ENCODE data around the gene WDFY3.

Gene WDFY3

DNA sequence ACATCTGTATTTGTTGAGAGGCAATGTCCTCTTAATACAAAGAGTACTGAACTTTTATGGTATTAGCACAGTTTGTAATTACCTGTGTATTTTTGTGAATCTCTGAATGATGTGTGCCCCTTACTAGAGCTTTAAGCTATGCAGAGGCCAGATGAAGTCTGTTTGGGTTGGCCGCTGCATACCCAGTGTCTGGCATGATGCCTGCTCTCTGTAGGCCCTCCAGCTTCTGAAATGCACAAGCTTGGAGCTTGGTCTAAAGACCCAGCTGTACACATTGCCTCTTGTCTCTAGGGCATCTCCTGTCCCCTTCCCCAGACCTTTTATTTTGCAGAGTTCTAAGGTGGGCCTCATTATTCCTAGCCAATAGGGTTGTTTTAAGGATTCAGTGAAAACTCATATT is 315.0 kb downstream of the WDFY3 start:
- TF ChIP-seq, protein P1, sequence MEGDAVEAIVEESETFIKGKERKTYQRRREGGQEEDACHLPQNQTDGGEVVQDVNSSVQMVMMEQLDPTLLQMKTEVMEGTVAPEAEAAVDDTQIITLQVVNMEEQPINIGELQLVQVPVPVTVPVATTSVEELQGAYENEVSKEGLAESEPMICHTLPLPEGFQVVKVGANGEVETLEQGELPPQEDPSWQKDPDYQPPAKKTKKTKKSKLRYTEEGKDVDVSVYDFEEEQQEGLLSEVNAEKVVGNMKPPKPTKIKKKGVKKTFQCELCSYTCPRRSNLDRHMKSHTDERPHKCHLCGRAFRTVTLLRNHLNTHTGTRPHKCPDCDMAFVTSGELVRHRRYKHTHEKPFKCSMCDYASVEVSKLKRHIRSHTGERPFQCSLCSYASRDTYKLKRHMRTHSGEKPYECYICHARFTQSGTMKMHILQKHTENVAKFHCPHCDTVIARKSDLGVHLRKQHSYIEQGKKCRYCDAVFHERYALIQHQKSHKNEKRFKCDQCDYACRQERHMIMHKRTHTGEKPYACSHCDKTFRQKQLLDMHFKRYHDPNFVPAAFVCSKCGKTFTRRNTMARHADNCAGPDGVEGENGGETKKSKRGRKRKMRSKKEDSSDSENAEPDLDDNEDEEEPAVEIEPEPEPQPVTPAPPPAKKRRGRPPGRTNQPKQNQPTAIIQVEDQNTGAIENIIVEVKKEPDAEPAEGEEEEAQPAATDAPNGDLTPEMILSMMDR (conservative IDR thresholded peaks at IDR 0.05; ENCODE audit: low read length), result no peak
- TF ChIP-seq EZH2phosphoT487 (IDR thresholded peaks at IDR 0.05; ENCODE audit: borderline replicate concordance), result no peak
- no peaks in the 10 kb centered on the region for H3K9me2 ChIP-seq (replicated peaks; ENCODE audit: low read depth, low read length)
- no peaks in the 10 kb centered on the region for H3K4me1 ChIP-seq (ENCODE audit: insufficient read depth, low read length, poor library complexity, severe bottlenecking)

DNA sequence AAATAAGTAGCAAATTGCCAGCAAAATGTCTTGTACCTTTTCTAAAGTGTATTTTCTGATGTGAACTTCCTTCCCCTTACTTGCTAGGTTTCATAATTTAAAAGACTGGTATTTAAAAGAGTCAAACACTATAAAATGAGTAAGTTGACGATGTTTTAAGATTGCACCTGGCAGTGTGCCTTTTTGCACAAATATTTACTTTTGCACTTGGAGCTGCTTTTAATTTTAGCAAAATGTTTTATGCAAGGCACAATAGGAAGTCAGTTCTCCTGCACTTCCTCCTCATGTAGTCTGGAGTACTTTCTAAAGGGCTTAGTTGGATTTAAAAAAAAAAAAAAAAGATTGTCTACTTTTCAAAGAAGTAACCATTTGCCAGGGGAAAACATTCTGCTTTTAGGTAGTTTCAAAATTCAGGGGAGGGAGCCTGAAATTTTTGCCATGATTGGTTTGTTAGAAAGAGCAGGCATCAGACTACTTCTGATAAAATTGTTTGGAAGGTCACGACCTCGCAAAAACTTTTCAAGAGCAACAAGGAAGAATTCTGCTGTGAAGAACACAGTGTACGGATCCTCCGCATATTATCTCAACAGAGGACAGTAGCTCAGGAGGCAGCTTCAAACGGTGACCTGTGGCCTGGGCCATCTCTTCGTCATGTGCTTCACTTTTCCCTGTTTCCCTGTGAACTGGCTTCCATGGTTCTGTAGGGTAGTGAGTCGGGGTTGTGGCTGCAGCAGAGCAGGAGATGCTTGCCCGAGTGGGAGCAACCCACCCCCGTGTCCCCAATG is 317.4 kb downstream of the WDFY3 start:
- Histone ChIP-seq H3K4me1 (ENCODE audit: insufficient read depth, low read length, poor library complexity, severe bottlenecking) (no peaks in the 10 kb centered on the region), H3K9me3 (ENCODE audit: insufficient read depth, low read depth, low read length) (no peaks in the 10 kb centered on the region), H3K36me3 (ENCODE audit: insufficient read depth, low read length) (no peaks in the 10 kb centered on the region), H3K4me2 (ENCODE audit: low read depth, low read length, poor library complexity, severe bottlenecking) (no peak overlapping the region), H3K9ac (ENCODE audit: low read depth, low read length, poor library complexity, severe bottlenecking) (no peak overlapping the region), H3K79me2 (ENCODE audit: insufficient read depth, low read length) (no peaks in the 10 kb centered on the region), H3K27me3 (ENCODE audit: insufficient read depth, low read length, poor library complexity, severe bottlenecking) (no peaks in the 10 kb centered on the region), H4K20me1 (ENCODE audit: insufficient read depth, low read length, poor library complexity, severe bottlenecking) (no peaks in the 10 kb centered on the region), H3F3A (ENCODE audit: low read depth) (no peaks in the 10 kb centered on the region), H2AFZ (ENCODE audit: low read length) (peak overlapping the region; percentile 72), H3K4me3 (ENCODE audit: low read length, poor library complexity, severe bottlenecking) (no peak overlapping the region), H3K9me2 (replicated peaks; ENCODE audit: low read depth, low read length) (no peaks in the 10 kb centered on the region)
- TF ChIP-seq, protein P1 (conservative IDR thresholded peaks at IDR 0.05; ENCODE audit: low read length), result no peak
- TF ChIP-seq EZH2phosphoT487 (IDR thresholded peaks at IDR 0.05; ENCODE audit: borderline replicate concordance), result no peak

More for the DNA sequence above, 315.0 kb downstream of the WDFY3 start:
- H2AFZ ChIP-seq (ENCODE audit: low read length), result no peak overlapping the region
- no peaks in the 10 kb centered on the region for H3F3A ChIP-seq (ENCODE audit: low read depth)
- H3K4me3 ChIP-seq (ENCODE audit: low read length, poor library complexity, severe bottlenecking), result no peak overlapping the region
- no peaks in the 10 kb centered on the region for H3K27me3 ChIP-seq (ENCODE audit: insufficient read depth, low read length, poor library complexity, severe bottlenecking)
- H3K9me3 ChIP-seq (ENCODE audit: insufficient read depth, low read depth, low read length), result no peaks in the 10 kb centered on the region
- H4K20me1 ChIP-seq (ENCODE audit: insufficient read depth, low read length, poor library complexity, severe bottlenecking), result no peaks in the 10 kb centered on the region
- H3K4me2 ChIP-seq (ENCODE audit: low read depth, low read length, poor library complexity, severe bottlenecking), result no peak overlapping the region
- no peaks in the 10 kb centered on the region for H3K79me2 ChIP-seq (ENCODE audit: insufficient read depth, low read length)
- no peak overlapping the region for H3K9ac ChIP-seq (ENCODE audit: low read depth, low read length, poor library complexity, severe bottlenecking)
- H3K36me3 ChIP-seq (ENCODE audit: insufficient read depth, low read length), result no peaks in the 10 kb centered on the region

DNA sequence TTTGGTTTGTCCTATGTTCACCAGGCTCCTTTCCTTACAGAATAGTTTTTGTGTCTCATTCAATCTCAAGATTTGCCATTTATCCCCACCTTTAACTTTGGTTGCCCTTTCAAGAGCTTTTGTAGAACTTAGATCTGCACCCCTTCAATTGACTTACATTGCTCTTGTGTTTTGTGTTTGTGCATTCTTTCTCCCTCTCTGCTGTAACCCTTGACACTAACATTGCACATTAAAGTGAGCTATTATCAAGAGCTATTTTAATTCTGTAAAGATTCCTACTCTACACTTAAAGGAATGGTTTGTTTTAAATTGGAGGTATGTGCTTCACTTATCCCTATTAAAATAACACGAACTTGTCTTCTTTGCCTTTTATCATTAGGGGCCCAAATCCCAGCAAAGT is 318.3 kb downstream of the WDFY3 start:
- no peaks in the 10 kb centered on the region for H3K79me2 ChIP-seq (ENCODE audit: insufficient read depth, low read length)

More for the DNA sequence above, 318.3 kb downstream of the WDFY3 start:
- TF ChIP-seq, protein P1 (conservative IDR thresholded peaks at IDR 0.05; ENCODE audit: low read length), result no peak
- no peak for TF ChIP-seq EZH2phosphoT487 (IDR thresholded peaks at IDR 0.05; ENCODE audit: borderline replicate concordance)
- no peaks in the 10 kb centered on the region for H3K4me1 ChIP-seq (ENCODE audit: insufficient read depth, low read length, poor library complexity, severe bottlenecking)
- H3K9me3 ChIP-seq (ENCODE audit: insufficient read depth, low read depth, low read length), result no peaks in the 10 kb centered on the region
- H3K27me3 ChIP-seq (ENCODE audit: insufficient read depth, low read length, poor library complexity, severe bottlenecking), result no peaks in the 10 kb centered on the region
- no peak overlapping the region for H3K4me3 ChIP-seq (ENCODE audit: low read length, poor library complexity, severe bottlenecking)
- no peak overlapping the region for H3K4me2 ChIP-seq (ENCODE audit: low read depth, low read length, poor library complexity, severe bottlenecking)
- H3F3A ChIP-seq (ENCODE audit: low read depth), result no peaks in the 10 kb centered on the region
- H2AFZ ChIP-seq (ENCODE audit: low read length), result peak overlapping the region; percentile 72
- no peak overlapping the region for H3K9ac ChIP-seq (ENCODE audit: low read depth, low read length, poor library complexity, severe bottlenecking)
- H3K36me3 ChIP-seq (ENCODE audit: insufficient read depth, low read length), result no peaks in the 10 kb centered on the region
- H4K20me1 ChIP-seq (ENCODE audit: insufficient read depth, low read length, poor library complexity, severe bottlenecking), result no peaks in the 10 kb centered on the region
- no peaks in the 10 kb centered on the region for H3K9me2 ChIP-seq (replicated peaks; ENCODE audit: low read depth, low read length)
